Dermis blood vessel endothelial cell (primary cell): ENCODE measurements around the gene DBNL. TPM values are rescaled to one million over a fixed set of nuclear protein-coding genes. Genes with fewer than 3 reads are reported as not detected.

Experiments used
- total RNA-seq: library from RNA; depleted of rRNA; stranded (reverse); fragments of >200 nt; gene quantifications from 2 replicates; pipeline ENCODE4 v1.2.3, GENCODE V29; 2014

The DBNL gene
- total RNA-seq, 1 donor from 2014 or later, result 153 TPM

Other genes starting within 250 kb of the DBNL start
- gene MRPS24, start 175.2 kb upstream of the DBNL start, total RNA-seq, result 56.5 and 88.3 TPM in 2 replicates
- gene URGCP, start 138.1 kb upstream of the DBNL start, total RNA-seq, result 27.5 and 34.2 TPM in 2 replicates
- 6.1 and 9.5 TPM in 2 replicates for gene UBE2D4, start 118.3 kb upstream of the DBNL start, total RNA-seq
- not detected in 2 replicates for gene SPDYE1, start 46.8 kb upstream of the DBNL start, total RNA-seq
- 0.19 and 0.51 TPM in 2 replicates for gene PGAM2, start 20.9 kb downstream of the DBNL start, total RNA-seq
- 13.9 and 16.2 TPM in 2 replicates for gene POLM, start 37.8 kb downstream of the DBNL start, total RNA-seq
- gene AEBP1, start 59.6 kb downstream of the DBNL start, total RNA-seq, result 12.9 and 40.4 TPM in 2 replicates
- gene POLD2, start 78.8 kb downstream of the DBNL start, total RNA-seq, result 44.4 and 89.1 TPM in 2 replicates
- gene MYL7, start 96.6 kb downstream of the DBNL start, total RNA-seq, result not detected in 2 replicates
- gene GCK, start 144.7 kb downstream of the DBNL start, total RNA-seq, result 0.23 TPM in 1 of 2 replicates, not detected in the other
- 77.9 and 93.4 TPM in 2 replicates for gene YKT6, start 156.3 kb downstream of the DBNL start, total RNA-seq